AG04450 (cell line): ENCODE measurements around the gene ZCWPW1. TPM values are rescaled to one million over a fixed set of nuclear protein-coding genes. Genes with fewer than 3 reads are reported as not detected.

Experiments
- CTCF ChIA-PET: fragments of 300-600, 350-600 bp; formaldehyde crosslinking; extraction: SDS; loops from one replicate; lab custom pipeline; 2022; ENCODE audit warnings: antibody characterized with exemption, inconsistent platforms; lab: Charles Lee
- POLR2A ChIA-PET: fragments of 350-600 bp; formaldehyde crosslinking; extraction: SDS; loops from one replicate; lab custom pipeline; 2021; ENCODE audit warnings: antibody characterized with exemption, inconsistent platforms; lab: Yijun Ruan, JAX
- DNase-seq: peaks from one replicate; pipeline ENCODE4 v3.0.0-alpha.2; 2011; ENCODE audit warnings: low read depth, low spot score
- H3K27ac ChIP-seq: one replicate; pipeline ENCODE4 v1.5.1; 2012; ENCODE audit warnings: low read depth, low read length, control low read depth
- H3K27me3 ChIP-seq: one replicate; pipeline ENCODE4 v1.6.0; 2012; ENCODE audit warnings: low read length; ENCODE audit not compliant: control insufficient read depth, insufficient read depth
- H3K4me3 ChIP-seq: 2 replicates; pipeline ENCODE4 v1.5.1; 2011; ENCODE audit warnings: mild to moderate bottlenecking, low read depth, low read length, control low read depth
- H3K9me3 ChIP-seq: 2 replicates; pipeline ENCODE4 v1.5.1; 2012; ENCODE audit warnings: low read length; ENCODE audit not compliant: control insufficient read depth, insufficient read depth
- polyA plus RNA-seq: library from polyadenylated mRNA; depleted of rRNA; stranded (reverse); fragments of >200 nt; gene quantifications from 2 replicates; pipeline ENCODE4 v1.2.3, GENCODE V29; 2011
- TF ChIP-seq, protein P1 (sequence below): IDR thresholded peaks from 2 replicates; pipeline ENCODE4 v1.5.1; 2011; ENCODE audit warnings: low read depth, low read length, control low read depth, inconsistent platforms

Gene ZCWPW1
- polyA plus RNA-seq, 1 experiment = 1.5 TPM

DNA sequence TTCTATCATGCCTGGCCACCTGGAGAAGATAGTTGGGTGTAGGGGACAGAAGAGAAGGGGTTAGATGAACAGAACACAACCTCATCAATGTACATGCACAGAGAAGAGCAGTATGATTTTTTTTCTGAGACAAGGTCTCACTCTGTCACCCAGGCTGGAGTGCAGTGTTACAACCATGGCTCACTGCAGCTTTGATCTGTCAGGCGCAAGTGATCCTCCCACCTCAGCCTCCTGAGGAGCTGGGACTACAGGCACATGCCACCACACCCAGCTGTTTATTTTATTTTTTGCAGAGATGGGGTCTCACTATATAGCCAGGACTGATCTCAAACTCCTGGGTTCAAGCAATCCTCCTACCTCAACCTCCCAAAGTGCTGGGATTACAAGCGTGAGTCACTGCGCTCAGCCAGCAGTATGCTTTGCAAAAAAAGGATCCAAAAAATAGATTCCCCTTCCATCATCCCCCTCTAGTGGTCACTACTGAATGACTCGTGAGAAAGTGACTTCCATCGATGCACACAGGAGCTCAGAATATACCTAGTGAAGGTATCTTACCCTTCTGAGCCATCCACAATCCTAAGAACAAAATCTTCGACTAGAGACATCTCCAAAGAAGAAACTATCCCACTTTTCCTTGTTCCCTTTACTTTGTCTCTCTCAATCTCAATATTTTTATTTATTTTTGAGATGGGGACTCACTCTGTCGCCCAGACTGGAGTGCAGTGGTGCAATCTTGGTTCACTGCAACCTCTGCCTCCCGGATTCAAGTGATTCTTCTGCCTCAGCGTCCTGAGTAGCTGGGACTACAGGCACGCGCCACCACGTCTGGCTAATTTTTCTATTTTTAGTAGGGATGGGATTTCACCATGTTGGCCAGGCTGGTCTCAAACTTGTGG lies 21.0 kb downstream of the ZCWPW1 start:
- H3K27me3 ChIP-seq = peaks cover 29% of the 10 kb centered on the region
- TF ChIP-seq, protein P1, sequence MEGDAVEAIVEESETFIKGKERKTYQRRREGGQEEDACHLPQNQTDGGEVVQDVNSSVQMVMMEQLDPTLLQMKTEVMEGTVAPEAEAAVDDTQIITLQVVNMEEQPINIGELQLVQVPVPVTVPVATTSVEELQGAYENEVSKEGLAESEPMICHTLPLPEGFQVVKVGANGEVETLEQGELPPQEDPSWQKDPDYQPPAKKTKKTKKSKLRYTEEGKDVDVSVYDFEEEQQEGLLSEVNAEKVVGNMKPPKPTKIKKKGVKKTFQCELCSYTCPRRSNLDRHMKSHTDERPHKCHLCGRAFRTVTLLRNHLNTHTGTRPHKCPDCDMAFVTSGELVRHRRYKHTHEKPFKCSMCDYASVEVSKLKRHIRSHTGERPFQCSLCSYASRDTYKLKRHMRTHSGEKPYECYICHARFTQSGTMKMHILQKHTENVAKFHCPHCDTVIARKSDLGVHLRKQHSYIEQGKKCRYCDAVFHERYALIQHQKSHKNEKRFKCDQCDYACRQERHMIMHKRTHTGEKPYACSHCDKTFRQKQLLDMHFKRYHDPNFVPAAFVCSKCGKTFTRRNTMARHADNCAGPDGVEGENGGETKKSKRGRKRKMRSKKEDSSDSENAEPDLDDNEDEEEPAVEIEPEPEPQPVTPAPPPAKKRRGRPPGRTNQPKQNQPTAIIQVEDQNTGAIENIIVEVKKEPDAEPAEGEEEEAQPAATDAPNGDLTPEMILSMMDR = peak; percentile 83
- no peaks in the 10 kb centered on the region for H3K9me3 ChIP-seq
- peak; percentile 41 for DNase-seq
- CTCF ChIA-PET = interaction anchor here (0.5 to 3.0 kb wide), 29 partner anchors 8 to 283 kb away, joined by 3 to 13 read pairs (median 4); partner anchors contain the start of genes GAL3ST4 and ZCWPW1
- POLR2A ChIA-PET = interaction anchor here (1.1 kb wide), 1 partner anchor 21 kb away, joined by 3 read pairs; the partner anchor contains the start of gene ZCWPW1
- no peak overlapping the region for H3K4me3 ChIP-seq
- H3K27ac ChIP-seq = no peak overlapping the region

DNA sequence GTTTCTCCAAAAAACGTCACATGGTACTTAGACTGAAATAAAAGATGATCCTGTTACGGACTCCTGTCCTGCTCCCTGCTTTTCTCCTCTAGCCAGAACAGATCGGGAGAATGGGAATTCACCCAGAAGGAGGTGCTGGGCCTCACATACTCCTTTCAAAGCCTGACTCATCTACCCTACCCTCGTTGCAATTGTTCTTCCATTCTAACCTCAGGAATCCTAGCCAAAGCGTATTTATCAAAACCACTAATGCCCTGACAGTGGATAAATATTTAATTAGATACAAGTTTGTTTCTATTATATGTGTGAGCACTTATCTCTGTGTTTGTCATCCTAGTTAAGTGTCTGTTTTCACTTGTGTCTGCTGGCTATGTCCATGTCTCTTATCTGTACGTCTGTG lies 21.7 kb downstream of the ZCWPW1 start:
- H3K4me3 ChIP-seq = no peak overlapping the region
- CTCF ChIA-PET = interaction anchor here (0.5 to 3.0 kb wide), 17 partner anchors 9 to 283 kb away, joined by 3 to 13 read pairs (median 4); partner anchors contain the start of gene ZCWPW1
- H3K9me3 ChIP-seq = no peaks in the 10 kb centered on the region
- no peak for DNase-seq
- peaks cover 25% of the 10 kb centered on the region for H3K27me3 ChIP-seq
- H3K27ac ChIP-seq = no peak overlapping the region
- POLR2A ChIA-PET = interaction anchor here (1.1 kb wide), 1 partner anchor 22 kb away, joined by 3 read pairs; the partner anchor contains the start of gene ZCWPW1
- TF ChIP-seq, protein P1 = no peak

DNA sequence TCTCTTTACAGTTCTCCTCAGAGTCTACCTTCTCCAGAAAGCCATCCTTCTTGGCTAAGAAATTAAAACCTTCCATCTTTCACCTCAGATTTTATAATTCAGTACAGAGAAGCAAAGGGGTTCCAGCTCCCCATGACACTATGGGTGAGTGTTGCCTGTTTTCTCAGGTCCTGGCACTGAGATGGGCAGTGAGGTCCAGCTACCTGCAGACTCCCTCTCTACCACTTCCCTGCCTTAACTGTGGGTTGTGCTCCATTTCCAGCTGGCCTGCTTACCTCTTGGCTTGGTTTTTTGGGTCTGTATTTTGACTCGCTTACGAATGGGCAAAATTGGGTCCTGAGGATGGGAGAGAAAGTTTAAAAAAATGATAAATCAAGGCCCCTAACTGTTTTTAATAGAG lies 26.3 kb downstream of the ZCWPW1 start:
- no peak overlapping the region for H3K27ac ChIP-seq
- no peaks in the 10 kb centered on the region for H3K9me3 ChIP-seq
- CTCF ChIA-PET = interaction anchor here (0.8 kb wide), 1 partner anchor 16 kb away, joined by 3 read pairs; no protein-coding TSS in a partner anchor
- peaks cover 30% of the 10 kb centered on the region for H3K27me3 ChIP-seq
- POLR2A ChIA-PET = no interaction called here
- no peak for DNase-seq
- no peak overlapping the region for H3K4me3 ChIP-seq
- TF ChIP-seq, protein P1 = no peak

DNA sequence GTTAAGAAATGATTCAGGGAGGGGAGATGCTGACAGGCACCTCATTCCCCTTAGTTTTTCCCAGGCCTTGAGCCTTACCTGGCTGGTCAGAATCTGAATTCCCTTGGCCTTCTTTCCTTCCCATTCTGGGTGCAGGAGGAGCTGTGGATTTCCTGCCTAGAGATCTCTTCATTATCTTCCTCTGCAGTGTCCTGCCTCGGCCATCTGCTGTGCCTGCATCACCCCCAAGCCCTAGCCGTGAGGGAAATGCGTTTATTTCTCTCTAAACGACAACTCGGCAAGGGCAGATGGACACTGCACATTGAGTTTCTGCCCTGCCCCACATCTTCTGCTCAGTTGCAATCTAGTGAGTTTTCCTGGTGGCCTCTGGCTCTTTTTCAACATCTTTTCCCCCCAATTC lies 26.7 kb downstream of the ZCWPW1 start:
- H3K27me3 ChIP-seq = peaks cover 34% of the 10 kb centered on the region
- ChIA-PET POLR2A (no interaction called here), CTCF (no interaction called here)
- no peak overlapping the region for H3K4me3 ChIP-seq
- TF ChIP-seq, protein P1 = no peak
- no peak overlapping the region for H3K27ac ChIP-seq
- no peaks in the 10 kb centered on the region for H3K9me3 ChIP-seq
- DNase-seq = no peak

DNA sequence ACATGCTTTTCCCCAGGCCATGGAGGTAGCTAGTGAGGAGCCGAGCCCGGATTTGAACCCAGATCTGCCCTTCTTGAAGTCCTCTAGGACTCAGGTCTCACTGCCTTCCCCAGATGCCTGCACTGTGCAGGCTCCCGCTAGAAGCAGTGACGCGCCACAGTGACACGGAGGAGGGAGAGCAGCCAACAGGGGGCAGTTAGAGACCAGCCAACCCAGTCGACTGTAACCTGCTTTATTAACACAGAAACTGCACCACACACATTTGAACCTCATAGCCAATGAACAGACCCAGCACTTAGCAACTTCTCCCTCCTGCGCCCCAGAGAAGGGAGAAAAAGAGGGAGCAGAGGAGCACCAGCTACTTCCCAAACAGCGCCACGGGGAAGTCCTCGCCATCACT lies 27.8 kb downstream of the ZCWPW1 start:
- H3K27me3 ChIP-seq = peaks cover 30% of the 10 kb centered on the region
- no peak overlapping the region for H3K27ac ChIP-seq
- TF ChIP-seq, protein P1 = 0 out of 2 replicates have a peak, but pooled peaks have one; percentile 12
- no peaks in the 10 kb centered on the region for H3K9me3 ChIP-seq
- ChIA-PET CTCF (interaction anchor here (0.6 kb wide), 1 partner anchor 82 kb away, joined by 3 read pairs; no protein-coding TSS in a partner anchor), POLR2A (no interaction called here)
- no peak for DNase-seq
- H3K4me3 ChIP-seq = no peak overlapping the region
